Lower leg skin (tissue), 4 donors: ENCODE data around the gene ALG5. TPM values are rescaled to one million over a fixed set of nuclear protein-coding genes. Genes with fewer than 3 reads are reported as not detected.

Source experiments
- DNase-seq, 2 donors: peaks; one replicate each; pipeline ENCODE4 v3.0.0-alpha.2; 2019; ENCODE audit warnings: low spot score in 2 of 2
- H3K4me3 ChIP-seq: fragments of 200-600 bp; sonication (generic); 2 replicates; pipeline ENCODE4 v1.5.1; 2017; ENCODE audit warnings: mild to moderate bottlenecking, low read depth; ENCODE audit not compliant: poor library complexity, severe bottlenecking
- CTCF ChIP-seq, 3 donors: fragments of 450-650 bp; IDR thresholded peaks; one replicate each; pipeline ENCODE4 v1.5.1; 2016; ENCODE audit warnings: antibody characterized with exemption in 3 of 3, mild to moderate bottlenecking in 3 of 3, moderate library complexity in 2 of 3
- POLR2A ChIP-seq, 2 donors: fragments of 450-650 bp; IDR thresholded peaks; one replicate each; pipeline ENCODE4 v1.6.1; 2016 to 2017; ENCODE audit warnings: antibody characterized with exemption in 2 of 2, mild to moderate bottlenecking in 1 of 2, moderate library complexity in 1 of 2
- WGBS, 2 donors: methylation state at CpG; one replicate each; pipeline ENCODE4 v1.1.5; 2018; 5-methylcytosine and 5-hydroxymethylcytosine counted together
- intact Hi-C: fragments of 100-400 bp; cut with DNase I; formaldehyde crosslinking; loops from one replicate; pipeline ENCODE4 v1.15.0; 2023; ENCODE audit warnings: low total_unique reads
- total RNA-seq, 4 donors: library from RNA; depleted of rRNA; stranded (reverse); fragments of >200 nt; gene quantifications; one replicate each; pipeline ENCODE4 v1.1.0, GENCODE V29; 2016

ALG5 gene
- total RNA-seq, 4 donors from 2014 or later: 11.8 to 28.1 (median 20.4) TPM

- H3K4me3 ChIP-seq: no peak overlapping the region
- 73 to 76% methylated on average over 2 of the region's 2 CpGs for WGBS, 2 donors
- intact Hi-C loops: no loop called here
- no peak for TF ChIP-seq CTCF (IDR thresholded peaks at IDR 0.05)
- no peak for TF ChIP-seq POLR2A (IDR thresholded peaks at IDR 0.05)
- no peak for DNase-seq
These were observed 33.4 kb downstream of the ALG5 start for GRCh38 chr13:36965767-36966166.

- no peak for DNase-seq
- no peak overlapping the region for H3K4me3 ChIP-seq
- TF ChIP-seq CTCF (IDR thresholded peaks at IDR 0.05) (no peak), POLR2A (IDR thresholded peaks at IDR 0.05) (no peak)
- 78 to 91% methylated on average over 2 of the region's 2 CpGs for WGBS, 2 donors
- intact Hi-C loops: no loop called here
These were observed 39.6 kb downstream of the ALG5 start for GRCh38 chr13:36959456-36960116.

- DNase-seq: no peak
- intact Hi-C loops: no loop called here
- H3K4me3 ChIP-seq: no peak overlapping the region
- TF ChIP-seq CTCF (IDR thresholded peaks at IDR 0.05): no peak
- TF ChIP-seq POLR2A (IDR thresholded peaks at IDR 0.05): no peak
These were observed 44.6 kb downstream of the ALG5 start for GRCh38 chr13:36954542-36954941.

- no peak for TF ChIP-seq POLR2A (IDR thresholded peaks at IDR 0.05)
- no peak for TF ChIP-seq CTCF (IDR thresholded peaks at IDR 0.05)
- H3K4me3 ChIP-seq: no peak overlapping the region
- DNase-seq: no peak
- intact Hi-C loops: no loop called here
- WGBS, 2 donors: 87 to 94% methylated on average over 2 of the region's 2 CpGs
These were observed 48.2 kb downstream of the ALG5 start for GRCh38 chr13:36950920-36951319.

- intact Hi-C loops: no loop called here
- no peak for DNase-seq
- 91 to 94% methylated on average over 4 of the region's 4 CpGs for WGBS, 2 donors
- H3K4me3 ChIP-seq: no peak overlapping the region
- no peak for TF ChIP-seq POLR2A (IDR thresholded peaks at IDR 0.05)
- TF ChIP-seq CTCF (IDR thresholded peaks at IDR 0.05): no peak
These were observed 48.8 kb downstream of the ALG5 start for GRCh38 chr13:36950330-36950729.

GRCh38 chr13:36945078-36945477, 54.1 kb downstream of the ALG5 start:
- DNase-seq: no peak
- H3K4me3 ChIP-seq: no peak overlapping the region
- WGBS, 2 donors: 49 to 53% methylated on average over 3 of the region's 3 CpGs
- intact Hi-C loops: no loop called here
- TF ChIP-seq POLR2A (IDR thresholded peaks at IDR 0.05) (no peak), CTCF (IDR thresholded peaks at IDR 0.05) (no peak)
